ENCODE data around the gene DLG2.

Gene DLG2

GRCh38 chr11:85589373-85589772, 37.8 kb downstream of the DLG2 start:
- Mint-ChIP-seq H3K27ac (no peak overlapping the region), H3K4me1 (no peaks in the 10 kb centered on the region), H3K36me3 (ENCODE audit: low read depth) (peaks cover 13% of the 10 kb centered on the region), H3K9me3 (peaks cover 32% of the 10 kb centered on the region), H3K4me3 (no peak overlapping the region), H3K27me3 (ENCODE audit: low read depth, poor library complexity) (no peaks in the 10 kb centered on the region)
- no peak for DNase-seq
- no peak for TF ChIP-seq CTCF (IDR thresholded peaks at IDR 0.05)

DNA sequence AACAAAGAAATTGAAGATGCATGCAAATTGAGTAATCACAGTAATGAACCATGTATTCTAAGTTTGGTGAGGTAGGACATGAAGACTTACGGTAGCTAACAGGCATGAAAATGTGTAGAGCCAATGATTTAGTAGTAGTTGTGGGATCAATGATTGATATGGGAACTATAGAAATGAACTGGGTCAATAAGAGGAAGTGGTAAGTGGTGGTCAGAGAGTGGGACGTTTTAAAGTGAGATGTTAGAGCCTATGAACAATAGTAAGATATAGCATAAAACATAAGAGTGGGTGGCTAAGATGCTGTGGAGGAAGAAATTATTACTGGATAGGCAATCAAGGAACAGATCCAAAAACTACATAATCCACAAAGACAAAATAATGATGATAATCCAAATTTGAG, 45.0 kb downstream of the DLG2 start:
- Mint-ChIP-seq H3K36me3 (ENCODE audit: low read depth) (no peaks in the 10 kb centered on the region), H3K4me1 (no peaks in the 10 kb centered on the region), H3K27ac (no peak overlapping the region), H3K9me3 (peaks cover 20% of the 10 kb centered on the region), H3K4me3 (no peak overlapping the region), H3K27me3 (ENCODE audit: low read depth, poor library complexity) (no peaks in the 10 kb centered on the region)
- no peak for DNase-seq
- no peak for TF ChIP-seq CTCF (IDR thresholded peaks at IDR 0.05)

DNA sequence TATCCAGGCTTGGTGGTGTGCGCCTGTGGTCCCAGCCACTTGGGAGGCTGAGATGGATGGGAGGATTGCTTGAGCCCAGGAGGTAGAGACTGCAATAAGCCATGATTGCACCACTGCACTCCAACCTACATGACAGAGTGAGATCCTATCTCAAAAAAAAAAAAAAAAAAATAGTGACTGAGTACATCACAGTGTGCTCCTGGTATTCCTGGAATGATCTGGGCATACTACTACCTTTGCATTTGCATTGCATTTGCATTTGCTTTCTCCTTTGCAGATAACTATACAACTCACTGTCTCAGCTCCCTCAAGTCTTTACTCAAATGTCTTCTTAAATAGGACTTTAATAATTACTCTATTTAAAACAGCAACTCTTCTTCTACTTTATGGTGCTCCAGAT, 51.8 kb downstream of the DLG2 start:
- no peaks in the 10 kb centered on the region for H3K4me1 Mint-ChIP-seq
- DNase-seq = no peak
- H3K27me3 Mint-ChIP-seq (ENCODE audit: low read depth, poor library complexity) = no peaks in the 10 kb centered on the region
- no peak for TF ChIP-seq CTCF (IDR thresholded peaks at IDR 0.05)
- H3K36me3 Mint-ChIP-seq (ENCODE audit: low read depth) = no peaks in the 10 kb centered on the region
- no peak overlapping the region for H3K4me3 Mint-ChIP-seq
- H3K9me3 Mint-ChIP-seq = peaks cover 12% of the 10 kb centered on the region
- no peak overlapping the region for H3K27ac Mint-ChIP-seq

- H3K9me3 Mint-ChIP-seq = peaks cover 8% of the 10 kb centered on the region
- H3K36me3 Mint-ChIP-seq (ENCODE audit: low read depth) = no peaks in the 10 kb centered on the region
- H3K4me3 Mint-ChIP-seq = no peak overlapping the region
- DNase-seq = no peak
- TF ChIP-seq CTCF (IDR thresholded peaks at IDR 0.05) = no peak
- no peak overlapping the region for H3K27ac Mint-ChIP-seq
- H3K27me3 Mint-ChIP-seq (ENCODE audit: low read depth, poor library complexity) = no peaks in the 10 kb centered on the region
- H3K4me1 Mint-ChIP-seq = no peaks in the 10 kb centered on the region
Measured at GRCh38 chr11:85572056-85572455, 55.1 kb downstream of the DLG2 start.

- TF ChIP-seq CTCF (IDR thresholded peaks at IDR 0.05) = no peak
- no peak for DNase-seq
- Mint-ChIP-seq H3K4me3 (no peak overlapping the region), H3K36me3 (ENCODE audit: low read depth) (no peaks in the 10 kb centered on the region), H3K27me3 (ENCODE audit: low read depth, poor library complexity) (no peaks in the 10 kb centered on the region), H3K9me3 (peaks cover 8% of the 10 kb centered on the region), H3K27ac (no peak overlapping the region), H3K4me1 (no peaks in the 10 kb centered on the region)
Measured at GRCh38 chr11:85569525-85569924, 57.6 kb downstream of the DLG2 start.

- no peak overlapping the region for H3K4me3 Mint-ChIP-seq
- no peaks in the 10 kb centered on the region for H3K27me3 Mint-ChIP-seq (ENCODE audit: low read depth, poor library complexity)
- no peak overlapping the region for H3K27ac Mint-ChIP-seq
- no peaks in the 10 kb centered on the region for H3K36me3 Mint-ChIP-seq (ENCODE audit: low read depth)
- H3K9me3 Mint-ChIP-seq = peaks cover 15% of the 10 kb centered on the region
- no peak for TF ChIP-seq CTCF (IDR thresholded peaks at IDR 0.05)
- H3K4me1 Mint-ChIP-seq = no peaks in the 10 kb centered on the region
- DNase-seq = no peak
Measured at GRCh38 chr11:85558411-85558810, 68.7 kb downstream of the DLG2 start.

Data from nephron progenitor cell (in vitro differentiated cells).